ENCODE measurements around the gene TULP3.

The TULP3 gene

GRCh38 chr12:2960390-2960956 is 69.8 kb downstream of the TULP3 start (continued):
- TF ChIP-seq POU6F1 (CRISPR knock-in tag; IDR thresholded peaks at IDR 0.05; ENCODE audit: borderline replicate concordance, low read depth) (no peak), ESRRG (CRISPR knock-in tag; IDR thresholded peaks at IDR 0.05) (no peak), ZC3H10 (CRISPR knock-in tag; IDR thresholded peaks at IDR 0.05) (no peak), CREB5 (CRISPR knock-in tag; IDR thresholded peaks at IDR 0.05; ENCODE audit: low read depth) (no peak), ZFP3 (CRISPR knock-in tag; IDR thresholded peaks at IDR 0.05) (no peak)

DNA sequence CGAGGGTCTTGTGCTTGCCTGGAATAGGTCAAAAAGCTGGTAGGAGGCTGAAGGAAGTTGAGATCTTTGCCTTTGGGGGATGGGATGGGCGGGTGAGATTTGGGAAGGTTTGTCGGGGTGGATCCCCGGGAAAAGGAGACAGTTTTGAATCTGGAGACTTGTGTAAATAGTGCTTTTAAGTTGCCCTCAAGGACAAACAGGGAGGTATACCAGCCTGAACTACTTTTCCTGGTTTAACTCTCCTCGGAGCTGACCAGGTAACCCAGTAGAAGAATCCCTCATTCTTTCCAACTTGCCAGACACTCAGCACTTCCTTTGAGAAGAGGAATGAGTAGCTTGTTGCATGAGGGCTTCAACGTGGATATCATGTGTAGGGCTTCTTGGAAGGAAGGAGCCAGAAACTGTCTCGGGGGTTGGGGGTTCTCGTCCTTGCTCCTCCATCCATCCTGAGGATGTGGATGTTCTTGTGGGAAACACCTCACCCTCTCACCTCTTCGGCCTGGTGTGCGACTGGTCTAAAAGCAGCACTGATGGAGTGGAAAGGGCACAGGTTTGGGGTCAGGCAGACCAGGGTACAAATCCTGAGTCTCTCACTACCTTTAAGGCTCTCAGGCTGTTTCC is 70.4 kb downstream of the TULP3 start:
- no peak for TF ChIP-seq SNAI2 (CRISPR knock-in tag; IDR thresholded peaks at IDR 0.05)
- no peak for TF ChIP-seq ZNF565 (CRISPR knock-in tag; conservative IDR thresholded peaks at IDR 0.05; ENCODE audit: low read depth)
- no peak for TF ChIP-seq ZFP30 (CRISPR knock-in tag; IDR thresholded peaks at IDR 0.05)
- no peak for TF ChIP-seq POU6F1 (CRISPR knock-in tag; IDR thresholded peaks at IDR 0.05; ENCODE audit: borderline replicate concordance, low read depth)
- no peak for TF ChIP-seq ARNTL (CRISPR knock-in tag; IDR thresholded peaks at IDR 0.05; ENCODE audit: borderline replicate concordance, low read depth)
- no peak for TF ChIP-seq TCF4 (CRISPR knock-in tag; IDR thresholded peaks at IDR 0.05; ENCODE audit: borderline replicate concordance)
- no peak for ATAC-seq

- no peak for TF ChIP-seq TCF4 (CRISPR knock-in tag; IDR thresholded peaks at IDR 0.05; ENCODE audit: borderline replicate concordance)
- ATAC-seq = no peak
Observed at GRCh38 chr12:2961705-2962104, 71.0 kb downstream of the TULP3 start.

GRCh38 chr12:2963154-2963759 is 72.6 kb downstream of the TULP3 start:
- TF ChIP-seq GLIS3 (CRISPR knock-in tag; IDR thresholded peaks at IDR 0.05) = no peak
- ATAC-seq = no peak

DNA sequence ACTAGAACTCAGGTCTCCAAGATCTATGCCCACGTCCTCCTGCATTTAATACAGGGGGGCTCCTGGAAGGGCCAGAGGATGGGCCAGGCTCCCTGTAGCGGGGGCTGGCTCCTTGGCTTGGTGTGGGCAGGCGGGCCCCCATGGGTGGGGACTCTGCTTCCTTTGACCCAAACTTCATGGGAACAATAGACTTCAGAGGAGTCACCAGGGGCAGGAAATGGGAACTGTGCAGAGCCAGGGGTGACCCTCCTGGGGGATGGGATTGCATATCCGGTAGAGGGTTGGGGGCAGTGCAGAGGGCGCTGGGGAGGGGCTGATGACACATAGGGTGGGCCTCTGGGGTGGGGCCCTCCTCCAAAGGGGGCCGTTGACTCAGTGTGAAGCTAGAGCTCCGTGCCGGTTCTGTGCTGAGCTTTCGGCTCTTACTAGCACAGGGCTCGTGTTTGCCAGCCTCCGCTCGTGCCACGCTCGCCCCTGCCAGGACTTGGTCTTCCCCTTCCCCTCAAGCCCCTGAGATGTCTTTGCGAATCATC is 73.1 kb downstream of the TULP3 start:
- TF ChIP-seq PATZ1 (CRISPR knock-in tag; IDR thresholded peaks at IDR 0.05; ENCODE audit: borderline replicate concordance) = no peak
- no peak for ATAC-seq

- no peak for ATAC-seq
- TF ChIP-seq ZNF70 (CRISPR knock-in tag; IDR thresholded peaks at IDR 0.05) (no peak), CREB5 (CRISPR knock-in tag; IDR thresholded peaks at IDR 0.05; ENCODE audit: low read depth) (no peak), RARB (CRISPR knock-in tag; IDR thresholded peaks at IDR 0.05) (no peak), PPARA (CRISPR knock-in tag; IDR thresholded peaks at IDR 0.05; ENCODE audit: borderline replicate concordance) (no peak), TCF4 (CRISPR knock-in tag; IDR thresholded peaks at IDR 0.05; ENCODE audit: borderline replicate concordance) (no peak), ESRRG (CRISPR knock-in tag; IDR thresholded peaks at IDR 0.05) (no peak), SNAI2 (CRISPR knock-in tag; IDR thresholded peaks at IDR 0.05) (no peak), ZFP30 (CRISPR knock-in tag; IDR thresholded peaks at IDR 0.05) (no peak), ZNF565 (CRISPR knock-in tag; conservative IDR thresholded peaks at IDR 0.05; ENCODE audit: low read depth) (no peak), CSRNP3 (CRISPR knock-in tag; IDR thresholded peaks at IDR 0.05) (no peak), CSDC2 (CRISPR knock-in tag; IDR thresholded peaks at IDR 0.05) (no peak)
- TF ChIP-seq, protein P1, sequence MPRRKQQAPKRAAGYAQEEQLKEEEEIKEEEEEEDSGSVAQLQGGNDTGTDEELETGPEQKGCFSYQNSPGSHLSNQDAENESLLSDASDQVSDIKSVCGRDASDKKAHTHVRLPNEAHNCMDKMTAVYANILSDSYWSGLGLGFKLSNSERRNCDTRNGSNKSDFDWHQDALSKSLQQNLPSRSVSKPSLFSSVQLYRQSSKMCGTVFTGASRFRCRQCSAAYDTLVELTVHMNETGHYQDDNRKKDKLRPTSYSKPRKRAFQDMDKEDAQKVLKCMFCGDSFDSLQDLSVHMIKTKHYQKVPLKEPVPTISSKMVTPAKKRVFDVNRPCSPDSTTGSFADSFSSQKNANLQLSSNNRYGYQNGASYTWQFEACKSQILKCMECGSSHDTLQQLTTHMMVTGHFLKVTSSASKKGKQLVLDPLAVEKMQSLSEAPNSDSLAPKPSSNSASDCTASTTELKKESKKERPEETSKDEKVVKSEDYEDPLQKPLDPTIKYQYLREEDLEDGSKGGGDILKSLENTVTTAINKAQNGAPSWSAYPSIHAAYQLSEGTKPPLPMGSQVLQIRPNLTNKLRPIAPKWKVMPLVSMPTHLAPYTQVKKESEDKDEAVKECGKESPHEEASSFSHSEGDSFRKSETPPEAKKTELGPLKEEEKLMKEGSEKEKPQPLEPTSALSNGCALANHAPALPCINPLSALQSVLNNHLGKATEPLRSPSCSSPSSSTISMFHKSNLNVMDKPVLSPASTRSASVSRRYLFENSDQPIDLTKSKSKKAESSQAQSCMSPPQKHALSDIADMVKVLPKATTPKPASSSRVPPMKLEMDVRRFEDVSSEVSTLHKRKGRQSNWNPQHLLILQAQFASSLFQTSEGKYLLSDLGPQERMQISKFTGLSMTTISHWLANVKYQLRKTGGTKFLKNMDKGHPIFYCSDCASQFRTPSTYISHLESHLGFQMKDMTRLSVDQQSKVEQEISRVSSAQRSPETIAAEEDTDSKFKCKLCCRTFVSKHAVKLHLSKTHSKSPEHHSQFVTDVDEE (CRISPR knock-in tag; IDR thresholded peaks at IDR 0.05) = no peak
Observed at GRCh38 chr12:2967651-2968050, 77.0 kb downstream of the TULP3 start.

Measured in SK-N-SH treated with all-trans-retinoic acid at 6 μM for 48 hours (cell line).